PC-9 (cell line): Measurements from ENCODE around the gene PLCB3. TPM values are rescaled to one million over a fixed set of nuclear protein-coding genes. Genes with fewer than 3 reads are reported as not detected.

Experiments used
- BruUV-seq: library from RNA; stranded (reverse); fragments of 400-500 nt; replicated peaks from 2 replicates; lab custom pipeline; 2021; lab: Mats Ljungman, UMichigan
- CTCF ChIA-PET: fragments of 300-600 bp; sonication (Branson Sonifier 250); formaldehyde crosslinking; loops from one replicate; lab custom pipeline; 2022; ENCODE audit warnings: antibody characterized with exemption; lab: Charles Lee
- POLR2A ChIA-PET: fragments of 300-600 bp; sonication (Branson Sonifier 250); formaldehyde crosslinking; loops from one replicate; lab custom pipeline; 2022; ENCODE audit warnings: antibody characterized with exemption; ENCODE audit not compliant: unreplicated experiment; lab: Charles Lee
- DNase-seq, 2 experiments: peaks; one replicate each; pipeline versions ENCODE4 v3.0.0 to v3.0.0-alpha.2; 2015 to 2022; ENCODE audit warnings: mixed read lengths in 1 of 2
- H2AFZ ChIP-seq: fragments of 200-600 bp; sonication (generic); 2 replicates; pipeline ENCODE4 v1.8.1; 2017; ENCODE audit warnings: antibody characterized with exemption
- H3F3A ChIP-seq: fragments of 200-600 bp; sonication (generic); 2 replicates; pipeline ENCODE4 v1.8.1; 2017; ENCODE audit warnings: antibody characterized with exemption, mild to moderate bottlenecking, low read depth; ENCODE audit not compliant: insufficient read depth
- H3K27ac ChIP-seq: fragments of 200-600 bp; sonication (generic); 2 replicates; pipeline ENCODE4 v1.6.1; 2016; ENCODE audit warnings: mixed run types
- H3K27me3 ChIP-seq: fragments of 200-600 bp; sonication (generic); 2 replicates; pipeline ENCODE4 v1.6.1; 2016; ENCODE audit warnings: low read depth, mixed run types; ENCODE audit not compliant: insufficient read depth
- H3K36me3 ChIP-seq: fragments of 200-600 bp; sonication (generic); 2 replicates; pipeline ENCODE4 v1.6.1; 2016; ENCODE audit warnings: low read depth, mixed run types
- H3K4me1 ChIP-seq: fragments of 200-600 bp; sonication (generic); replicated peaks from 2 replicates; pipeline ENCODE4 v1.6.1; 2016; ENCODE audit warnings: mixed run types; ENCODE audit not compliant: insufficient read depth
- H3K4me2 ChIP-seq: fragments of 200-600 bp; sonication (generic); 2 replicates; pipeline ENCODE4 v1.6.1; 2017; ENCODE audit warnings: mixed run types
- H3K4me3 ChIP-seq: fragments of 200-600 bp; sonication (generic); 2 replicates; pipeline ENCODE4 v1.6.1; 2016; ENCODE audit warnings: mixed run types
- H3K79me2 ChIP-seq: fragments of 200-600 bp; sonication (generic); 2 replicates; pipeline ENCODE4 v1.6.1; 2017; ENCODE audit warnings: low read depth, mixed run types
- H3K9me2 ChIP-seq: fragments of 200-600 bp; sonication (generic); 2 replicates; pipeline ENCODE4 v1.8.1; 2017; ENCODE audit warnings: mild to moderate bottlenecking; ENCODE audit not compliant: insufficient read depth
- H3K9me3 ChIP-seq: fragments of 200-600 bp; sonication (generic); 2 replicates; pipeline ENCODE4 v1.8.1; 2016; ENCODE audit warnings: low read depth; ENCODE audit not compliant: insufficient read depth
- H4K20me1 ChIP-seq: fragments of 200-600 bp; sonication (generic); 2 replicates; pipeline ENCODE4 v1.8.1; 2017; ENCODE audit not compliant: insufficient read depth
- CTCF ChIP-seq: fragments of 200-600 bp; sonication (generic); conservative IDR thresholded peaks from 2 replicates; pipeline ENCODE4 v1.6.1; 2017; ENCODE audit warnings: mixed run types, antibody characterized with exemption, mild to moderate bottlenecking, moderate library complexity
- EZH2 ChIP-seq: fragments of 200-600 bp; sonication (generic); IDR thresholded peaks from 2 replicates; pipeline ENCODE4 v1.8.0; 2017; ENCODE audit warnings: antibody characterized with exemption, low read depth
- intact Hi-C: fragments of 100-400 bp; cut with micrococcal nuclease; formaldehyde crosslinking; loops from one replicate; pipeline ENCODE4 v1.10.0; 2022; ENCODE audit not compliant: unreplicated experiment
- total RNA-seq: library from RNA; stranded (reverse); gene quantifications from 2 replicates; pipeline ENCODE4 v1.2.3, GENCODE V29; 2021

Gene PLCB3
- total RNA-seq, 1 experiment from 2014 or later = 79.6 TPM

DNA sequence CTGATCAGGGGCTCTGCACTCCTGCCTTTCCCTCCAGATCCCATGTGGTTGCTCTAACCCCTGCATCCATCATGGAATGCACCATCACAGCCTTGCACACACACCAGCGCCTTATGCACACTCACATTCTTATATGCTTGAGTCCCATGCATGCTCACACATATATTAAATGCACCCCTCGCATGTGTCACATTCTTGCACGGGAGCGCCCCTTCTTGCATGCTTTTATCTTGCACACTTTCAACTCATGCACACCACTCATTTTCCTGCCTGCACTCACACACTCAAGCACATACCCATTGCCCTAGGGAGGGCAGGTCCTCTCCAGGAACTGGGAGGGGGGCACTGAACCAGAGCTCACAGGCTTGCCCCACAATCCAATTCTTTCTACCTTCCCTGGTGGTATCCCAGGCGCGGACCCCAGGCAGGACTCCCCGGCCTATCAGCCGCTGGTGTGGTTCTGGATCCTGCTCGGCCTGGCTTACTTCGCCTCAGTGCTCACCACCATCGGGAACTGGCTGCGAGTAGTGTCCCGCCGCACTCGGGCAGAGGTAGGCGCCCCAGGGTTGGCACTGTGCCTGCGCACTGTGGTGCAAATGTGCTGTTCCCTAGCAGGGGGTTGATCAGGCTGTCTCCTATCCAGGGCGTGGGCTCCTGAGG lies 46.5 kb downstream of the PLCB3 start:
- Histone ChIP-seq H3K27ac (no peak overlapping the region), H3K27me3 (0 out of 2 replicates have a peak, but pooled peaks cover 7% of the 10 kb centered on the region), H2AFZ (no peak overlapping the region), H3K4me3 (no peak overlapping the region), H3K79me2 (no peaks in the 10 kb centered on the region), H3K4me2 (no peak overlapping the region), H3K4me1 (peaks cover 4% of the 10 kb centered on the region; the same call in 1 of the 2 replicates), H3K36me3 (no peaks in the 10 kb centered on the region), H3K9me2 (no peaks in the 10 kb centered on the region), H4K20me1 (no peaks in the 10 kb centered on the region), H3F3A (peaks cover 5% of the 10 kb centered on the region; the same call in 1 of the 2 replicates), H3K9me3 (no peaks in the 10 kb centered on the region)
- BruUV-seq = no TSS peak
- intact Hi-C loops = no loop called here
- POLR2A ChIA-PET = no interaction called here
- CTCF ChIA-PET = no interaction called here
- TF ChIP-seq EZH2 = no peak
- TF ChIP-seq CTCF = no peak
- DNase-seq = peak in 1 of 2 experiments; percentile 32

- Histone ChIP-seq H3K27ac (no peak overlapping the region), H3K9me3 (no peaks in the 10 kb centered on the region), H2AFZ (no peak overlapping the region), H3K79me2 (no peaks in the 10 kb centered on the region), H4K20me1 (no peaks in the 10 kb centered on the region), H3K36me3 (no peaks in the 10 kb centered on the region), H3K4me2 (no peak overlapping the region), H3K9me2 (no peaks in the 10 kb centered on the region), H3K4me3 (no peak overlapping the region), H3K27me3 (0 out of 2 replicates have a peak, but pooled peaks cover 7% of the 10 kb centered on the region), H3K4me1 (peaks cover 12% of the 10 kb centered on the region), H3F3A (peaks cover 17% of the 10 kb centered on the region; the same call in 1 of the 2 replicates)
- ChIA-PET POLR2A (no interaction called here), CTCF (interaction anchor here (0.7 kb wide), 1 partner anchor 28 kb away, joined by 3 read pairs; no protein-coding TSS in a partner anchor)
- intact Hi-C loops = no loop called here
- TF ChIP-seq CTCF (no peak), EZH2 (no peak)
- peak; percentile 23 to 27 for DNase-seq
- BruUV-seq = no TSS peak
These were observed 47.9 kb downstream of the PLCB3 start for GRCh38 chr11:64298966-64299846.
